HG02885 (cell line): ENCODE data around the gene DAG1.

Experiments
- ATAC-seq: cut with Tn5 transposase; IDR thresholded peaks from one replicate; pipeline ENCODE4 v1.9.1; 2021; ENCODE audit warnings: mild to moderate bottlenecking; ENCODE audit not compliant: unreplicated experiment, poor library complexity

DAG1 gene

GRCh38 chr3:49469936-49470713 is at the start of gene DAG1:
Gene DAG1, plus strand, starts transcription at chr3:49470267. Its CDS starts 40,268 bp downstream, at chr3:49510535.
- ATAC-seq = peak; percentile 84

GRCh38 chr3:49421890-49422378 is 48.1 kb upstream of the DAG1 start:
- ATAC-seq = no peak

- ATAC-seq = no peak
Measured at GRCh38 chr3:49422379-49423248, 47.5 kb upstream of the DAG1 start, which contains the start of gene AMT. Gene AMT, minus strand, starts transcription at chr3:49422473. Its CDS starts 23 bp downstream, at chr3:49422450.

- ATAC-seq = no peak
Measured at GRCh38 chr3:49424816-49425215, 45.3 kb upstream of the DAG1 start.

- ATAC-seq = no peak
Measured at GRCh38 chr3:49427586-49427985, 42.5 kb upstream of the DAG1 start.

- no peak for ATAC-seq
Measured at GRCh38 chr3:49428752-49429080, 41.4 kb upstream of the DAG1 start.

- ATAC-seq = no peak
Measured at GRCh38 chr3:49434731-49435130, 35.3 kb upstream of the DAG1 start.

GRCh38 chr3:49445391-49445790 is 24.7 kb upstream of the DAG1 start:
- ATAC-seq = no peak

GRCh38 chr3:49453621-49454020 is 16.4 kb upstream of the DAG1 start:
- ATAC-seq = no peak

GRCh38 chr3:49454458-49454857 is 15.6 kb upstream of the DAG1 start:
- ATAC-seq = no peak

GRCh38 chr3:49454898-49455681 is 15.0 kb upstream of the DAG1 start:
- ATAC-seq = no peak

GRCh38 chr3:49456466-49456865 is 13.6 kb upstream of the DAG1 start:
- ATAC-seq = no peak

GRCh38 chr3:49460188-49460890 is 9.7 kb upstream of the DAG1 start:
- no peak for ATAC-seq

GRCh38 chr3:49460956-49461355 is 9.1 kb upstream of the DAG1 start:
- no peak for ATAC-seq

GRCh38 chr3:49461443-49462171 is 8.5 kb upstream of the DAG1 start:
- ATAC-seq = no peak

- no peak for ATAC-seq
Measured at GRCh38 chr3:49462222-49462621, 7.8 kb upstream of the DAG1 start.

- ATAC-seq = no peak
Measured at GRCh38 chr3:49465270-49466034, 4.6 kb upstream of the DAG1 start.

- no peak for ATAC-seq
Measured at GRCh38 chr3:49466085-49466484, 4.0 kb upstream of the DAG1 start.
